Stimulated activated CD4-positive, alpha-beta T cell treated with anti-CD3 and anti-CD28 coated beads, TNF-alpha, amount 100 ng/mL, for 1 hour (primary cell): ENCODE data around the gene CYP20A1.
"Not testable (repeated sequence)": the region's sequence is repeated elsewhere in the genome, so short reads cannot be mapped to it uniquely, and the experiment has no call there.

ENCODE experiments used
- DNase-seq, 3 donors: peaks; one replicate each; pipeline ENCODE4 v3.0.0-alpha.2; 2020; ENCODE audit warnings: low read depth in 3 of 3, low spot score in 1 of 3

The CYP20A1 gene

GRCh38 chr2:203279288-203279687 lies 40.5 kb downstream of the CYP20A1 start:
- no peak for DNase-seq

GRCh38 chr2:203280428-203281064 lies 41.7 kb downstream of the CYP20A1 start:
- no peak for DNase-seq

GRCh38 chr2:203282101-203282500 lies 43.3 kb downstream of the CYP20A1 start:
- no peak for DNase-seq

DNA sequence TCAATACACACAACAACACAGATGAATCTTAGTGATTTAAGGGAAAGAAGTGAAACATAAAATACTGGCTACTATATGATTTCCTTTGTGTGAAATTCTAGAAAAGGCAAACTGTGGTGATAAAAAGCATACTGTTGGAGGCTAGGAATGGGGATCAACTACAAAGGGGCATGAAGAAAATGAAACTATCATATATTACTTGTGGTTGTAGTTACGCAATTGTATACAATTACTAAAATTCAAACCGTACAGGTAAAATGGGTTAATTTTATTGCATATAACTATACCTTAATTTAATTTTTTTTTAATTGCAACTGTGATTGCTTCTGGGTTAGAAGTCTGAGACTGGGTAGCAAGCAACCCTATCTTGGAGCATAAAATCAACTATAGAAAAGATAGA lies 47.7 kb downstream of the CYP20A1 start:
- no peak for DNase-seq

- DNase-seq: no peak
Measured at GRCh38 chr2:203301667-203302066, 62.8 kb downstream of the CYP20A1 start.

DNA sequence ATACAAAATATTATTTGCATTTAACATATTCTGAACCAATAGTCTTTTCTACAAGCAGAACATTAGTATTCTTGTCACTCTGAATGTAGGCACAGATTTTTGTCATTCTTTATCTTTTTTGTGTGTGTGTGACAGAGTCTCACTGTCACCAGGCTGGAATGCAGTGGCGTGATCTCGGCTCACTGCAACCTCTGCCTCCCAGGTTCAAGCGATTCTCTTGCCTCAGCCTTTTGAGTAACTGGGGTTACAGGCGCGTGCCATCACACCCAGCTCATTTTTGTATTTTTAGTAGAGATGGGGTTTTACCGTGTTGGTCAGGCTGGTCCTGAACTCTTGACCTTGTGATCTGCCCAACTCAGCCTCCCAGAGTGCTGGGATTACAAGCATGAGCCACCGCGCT lies 63.8 kb downstream of the CYP20A1 start:
- DNase-seq: not testable (repeated sequence)

GRCh38 chr2:203310688-203311436 lies 72.0 kb downstream of the CYP20A1 start:
- DNase-seq: no peak

DNA sequence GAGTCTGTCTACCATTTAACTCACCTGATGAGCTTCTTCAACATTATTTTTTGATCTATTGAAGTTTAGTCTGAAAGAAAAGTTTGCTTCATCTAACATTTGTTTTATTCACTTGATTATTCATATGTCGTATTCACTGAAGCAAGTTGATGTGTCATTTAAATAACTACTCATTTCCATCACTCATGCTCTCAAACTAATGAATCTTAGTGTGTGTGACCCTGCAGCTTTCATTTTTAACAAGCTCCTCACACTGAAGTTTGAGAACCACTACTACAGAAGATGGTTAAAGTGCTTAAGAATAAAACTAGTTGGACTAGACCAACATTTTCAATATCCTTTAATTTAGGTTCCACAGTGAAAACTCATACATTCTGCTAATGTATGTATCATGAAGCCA lies 87.5 kb downstream of the CYP20A1 start:
- DNase-seq: no peak

DNA sequence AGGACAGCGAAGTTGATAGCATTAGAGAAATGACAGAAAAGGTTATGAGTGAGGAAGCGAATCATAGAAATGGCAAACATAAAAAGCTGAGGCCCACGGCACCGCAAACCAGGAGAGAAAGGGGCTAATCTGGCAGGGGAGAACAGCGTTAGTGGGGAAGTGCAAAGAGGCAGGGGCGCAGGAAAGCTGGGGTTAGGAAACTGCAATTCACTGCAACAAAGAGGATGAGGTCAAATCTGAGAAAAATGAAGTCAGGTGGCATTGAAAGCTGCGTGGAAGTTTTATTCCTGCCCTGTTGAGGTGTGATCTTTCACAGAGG lies 88.7 kb downstream of the CYP20A1 start:
- no peak for DNase-seq

- peak in 2 of 3 donors; percentile 36 to 56 for DNase-seq
Measured at GRCh38 chr2:203327901-203328759, 89.3 kb downstream of the CYP20A1 start, which contains the start of gene ABI2. Gene ABI2, plus strand, starts transcription at chr2:203328394. Its CDS starts 121 bp downstream, at chr2:203328515.

DNA sequence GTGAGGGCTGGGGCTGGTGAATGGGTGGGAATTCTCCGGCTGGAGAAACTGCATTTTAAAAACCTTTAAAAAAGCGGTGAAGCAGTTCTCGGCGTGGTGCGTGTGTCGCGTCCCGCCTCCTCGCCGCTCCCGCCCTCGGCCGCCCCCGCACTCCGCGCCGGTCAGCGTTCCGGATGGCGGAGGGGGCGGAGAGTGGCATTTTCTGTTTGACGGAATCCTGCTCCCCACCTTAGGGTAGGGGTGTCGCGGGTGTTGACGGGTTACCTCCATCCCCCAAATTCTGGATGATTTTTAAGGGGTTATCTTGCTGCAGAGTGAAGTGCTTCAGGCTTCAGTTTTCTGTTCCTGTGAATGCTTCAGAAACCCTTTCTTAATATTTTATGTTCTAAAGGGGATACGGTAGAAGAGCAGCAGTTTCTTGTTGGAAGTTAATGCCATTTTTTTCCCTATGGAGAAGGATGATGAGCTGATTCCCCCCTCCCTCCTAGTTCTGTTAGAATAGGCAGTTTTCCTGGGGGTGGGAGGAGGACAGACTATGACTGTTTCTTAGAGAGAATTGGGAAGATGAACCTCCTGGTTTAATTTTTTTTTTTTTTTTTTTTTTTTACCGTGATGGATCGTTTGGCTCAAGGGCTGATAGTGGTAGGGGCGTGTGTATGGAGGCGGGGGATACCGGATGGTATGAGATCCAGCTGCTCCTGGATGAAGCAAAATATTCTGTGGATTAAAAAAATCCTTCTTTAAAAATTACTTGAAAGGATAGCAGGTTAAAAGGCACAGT lies 90.1 kb downstream of the CYP20A1 start:
- peak in 1 of 3 donors; percentile 11 for DNase-seq

- no peak for DNase-seq
Measured at GRCh38 chr2:203330434-203330833, 91.6 kb downstream of the CYP20A1 start.

- no peak for DNase-seq
Measured at GRCh38 chr2:203338322-203338721, 99.5 kb downstream of the CYP20A1 start.

DNA sequence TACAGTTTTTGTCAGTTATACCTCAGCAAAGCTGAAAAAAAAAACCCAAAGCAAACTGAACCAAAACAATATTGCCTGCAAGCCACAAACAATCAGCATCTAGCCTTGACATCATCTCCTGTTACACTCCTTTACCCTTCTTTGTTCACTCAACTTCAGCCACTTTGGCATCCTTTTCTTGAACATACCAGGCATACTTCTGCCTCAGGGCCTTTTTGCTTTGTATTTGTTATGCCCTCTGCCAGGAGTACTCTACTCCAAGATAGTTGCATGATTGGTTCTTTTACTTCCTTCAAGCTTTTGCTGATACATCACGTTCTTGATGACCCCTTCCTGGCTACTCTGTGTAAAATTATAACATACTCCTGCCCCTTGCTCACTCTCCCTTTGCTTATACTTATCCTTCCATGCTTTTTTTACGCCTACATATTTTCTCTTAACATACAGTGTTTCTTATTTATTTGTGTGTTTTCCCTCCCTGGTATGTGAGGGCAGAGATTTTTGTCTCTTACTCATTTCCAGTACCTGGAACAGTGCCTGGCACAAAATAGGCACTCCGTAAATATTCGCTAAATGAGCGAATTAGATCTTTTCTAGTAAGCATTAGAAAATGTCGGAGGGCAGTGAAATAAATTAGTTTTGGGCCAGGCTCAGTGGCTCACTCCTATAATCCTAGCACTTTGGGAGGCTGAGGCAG lies 102.1 kb downstream of the CYP20A1 start:
- DNase-seq: no peak

DNA sequence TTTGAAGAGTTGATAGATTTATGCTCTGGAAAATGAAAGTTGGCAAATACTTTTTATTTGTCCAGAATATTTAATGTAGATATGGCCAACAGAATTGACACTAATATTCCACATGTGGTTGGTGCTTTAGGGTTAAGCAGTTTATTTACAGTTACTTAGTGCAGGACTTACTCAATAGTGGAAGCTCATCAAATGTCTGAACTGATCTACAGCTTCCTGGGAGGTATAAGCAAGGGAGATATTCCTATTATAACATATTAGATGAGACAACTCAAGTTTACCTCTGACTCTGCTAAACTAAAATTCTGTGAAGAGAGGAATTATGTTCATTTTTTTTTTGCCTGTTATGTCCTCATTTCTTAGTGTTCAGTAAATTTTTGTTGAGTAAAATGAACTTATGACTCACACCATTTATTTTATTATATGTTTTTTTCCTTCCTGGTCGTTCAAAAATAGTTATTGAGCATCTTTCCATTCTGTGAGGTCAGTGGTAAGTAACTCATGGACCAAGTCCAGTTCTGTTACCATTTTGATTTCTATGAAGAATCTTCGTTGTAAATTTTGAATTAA lies 103.0 kb downstream of the CYP20A1 start:
- no peak for DNase-seq

DNA sequence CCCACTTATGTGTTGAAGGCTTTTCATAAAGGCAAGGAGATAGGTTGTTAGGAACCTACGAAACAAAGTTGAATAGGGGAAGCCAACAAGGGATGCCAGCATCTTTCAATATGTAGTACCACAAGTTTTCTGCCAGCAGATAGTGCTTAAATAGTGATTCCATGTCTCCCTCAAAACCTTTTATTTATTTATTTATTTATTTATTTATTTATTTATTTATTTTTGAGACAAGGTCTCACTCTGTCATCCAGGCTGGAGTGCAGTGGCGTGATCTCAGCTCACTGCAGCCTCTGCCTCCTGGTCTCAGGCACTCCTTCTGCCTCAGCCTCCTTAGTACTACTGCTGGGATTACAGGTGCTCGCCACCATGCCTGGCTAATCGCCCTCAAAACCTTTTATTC lies 103.6 kb downstream of the CYP20A1 start:
- not testable (repeated sequence) for DNase-seq

- no peak for DNase-seq
Measured at GRCh38 chr2:203344667-203345066, 105.8 kb downstream of the CYP20A1 start.

- no peak for DNase-seq
Measured at GRCh38 chr2:203346612-203347011, 107.8 kb downstream of the CYP20A1 start.

GRCh38 chr2:203347375-203347774 lies 108.6 kb downstream of the CYP20A1 start:
- DNase-seq: no peak

GRCh38 chr2:203352604-203353255 lies 113.9 kb downstream of the CYP20A1 start:
- no peak for DNase-seq
